GM20000 (cell line): ENCODE results near the gene NEGR1.

Source experiments
- DNase-seq: peaks from one replicate; pipeline ENCODE4 v3.0.0; 2012; ENCODE audit warnings: low spot score
- CTCF ChIP-seq: IDR thresholded peaks from 2 replicates; pipeline ENCODE4 v1.5.1; 2012; ENCODE audit warnings: mild to moderate bottlenecking, control low read depth; ENCODE audit errors: extremely low read depth, missing control alignments

NEGR1 gene

GRCh38 chr1:71831646-71832045 is 450.7 kb downstream of the NEGR1 start:
- no peak for DNase-seq
- TF ChIP-seq CTCF, result no peak

- TF ChIP-seq CTCF, result no peak
- DNase-seq, result no peak
Observed at GRCh38 chr1:71829346-71829745, 453.0 kb downstream of the NEGR1 start.

GRCh38 chr1:71828431-71829012 is 453.8 kb downstream of the NEGR1 start:
- no peak for DNase-seq
- TF ChIP-seq CTCF, result no peak

GRCh38 chr1:71823708-71824305 is 458.5 kb downstream of the NEGR1 start:
- no peak for TF ChIP-seq CTCF
- DNase-seq, result no peak

- no peak for TF ChIP-seq CTCF
- no peak for DNase-seq
Observed at GRCh38 chr1:71817028-71817427, 465.3 kb downstream of the NEGR1 start.

- TF ChIP-seq CTCF, result no peak
- DNase-seq, result no peak
Observed at GRCh38 chr1:71809085-71809484, 473.3 kb downstream of the NEGR1 start.

GRCh38 chr1:71804140-71804539 is 478.2 kb downstream of the NEGR1 start:
- DNase-seq, result no peak
- TF ChIP-seq CTCF, result no peak
